ENCODE results near the gene BHMT.
"Not testable (repeated sequence)": the region's sequence is repeated elsewhere in the genome, so short reads cannot be mapped to it uniquely, and the experiment has no call there.

Gene BHMT

DNA sequence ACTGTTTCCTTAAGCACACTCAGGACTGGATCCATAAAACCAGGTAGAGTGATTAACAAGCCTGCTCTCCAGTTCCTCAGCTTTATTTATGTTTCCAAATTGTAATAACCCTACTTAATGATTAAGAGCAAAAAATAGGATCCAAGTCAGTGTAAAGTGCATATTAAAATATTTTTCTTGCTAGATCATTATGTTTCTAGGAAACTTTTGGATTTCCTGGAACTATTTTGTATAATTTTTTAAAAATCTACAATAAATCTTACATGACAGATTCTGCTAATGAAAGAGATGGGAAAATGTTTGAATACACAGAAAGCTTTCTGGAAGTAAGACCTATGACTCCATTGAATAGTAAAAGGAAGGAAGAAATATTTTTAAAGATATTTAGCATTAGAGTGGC, 35.5 kb downstream of the BHMT start:
- H3K27ac ChIP-seq (ENCODE audit: low read length) = no peak overlapping the region
- no peaks in the 10 kb centered on the region for H3K36me3 ChIP-seq (ENCODE audit: control insufficient read depth in 1 of 2, insufficient read depth in 2 of 2, low read length in 2 of 2)
- H3K27me3 ChIP-seq (ENCODE audit: low read depth, low read length) = no peaks in the 10 kb centered on the region
- no peaks in the 10 kb centered on the region for H3K4me1 ChIP-seq (ENCODE audit: control insufficient read depth in 1 of 2, insufficient read depth in 2 of 2, low read length in 2 of 2)
- H3K4me3 ChIP-seq (ENCODE audit: low read depth in 1 of 2, low read length in 2 of 2) = no peak overlapping the region
- no peaks in the 10 kb centered on the region for H3K9me3 ChIP-seq (ENCODE audit: control insufficient read depth in 1 of 2, low read length in 2 of 2)

- no peaks in the 10 kb centered on the region for H3K9me3 ChIP-seq (ENCODE audit: control insufficient read depth in 1 of 2, low read length in 2 of 2)
- H3K36me3 ChIP-seq (ENCODE audit: control insufficient read depth in 1 of 2, insufficient read depth in 2 of 2, low read length in 2 of 2) = no peaks in the 10 kb centered on the region
- no peak overlapping the region for H3K27ac ChIP-seq (ENCODE audit: low read length)
- H3K27me3 ChIP-seq (ENCODE audit: low read depth, low read length) = no peaks in the 10 kb centered on the region
- no peaks in the 10 kb centered on the region for H3K4me1 ChIP-seq (ENCODE audit: control insufficient read depth in 1 of 2, insufficient read depth in 2 of 2, low read length in 2 of 2)
- no peak overlapping the region for H3K4me3 ChIP-seq (ENCODE audit: low read depth in 1 of 2, low read length in 2 of 2)
These were observed 37.8 kb downstream of the BHMT start for GRCh38 chr5:79149433-79149832.

- no peaks in the 10 kb centered on the region for H3K36me3 ChIP-seq (ENCODE audit: control insufficient read depth in 1 of 2, insufficient read depth in 2 of 2, low read length in 2 of 2)
These were observed 40.5 kb downstream of the BHMT start for GRCh38 chr5:79151942-79152671.

GRCh38 chr5:79157305-79157704, 45.7 kb downstream of the BHMT start:
- H3K4me3 ChIP-seq (ENCODE audit: low read depth in 1 of 2, low read length in 2 of 2) = no peak overlapping the region
- no peak overlapping the region for H3K27ac ChIP-seq (ENCODE audit: low read length)
- no peaks in the 10 kb centered on the region for H3K36me3 ChIP-seq (ENCODE audit: control insufficient read depth in 1 of 2, insufficient read depth in 2 of 2, low read length in 2 of 2)
- H3K27me3 ChIP-seq (ENCODE audit: low read depth, low read length) = no peaks in the 10 kb centered on the region
- no peaks in the 10 kb centered on the region for H3K9me3 ChIP-seq (ENCODE audit: control insufficient read depth in 1 of 2, low read length in 2 of 2)
- H3K4me1 ChIP-seq (ENCODE audit: control insufficient read depth in 1 of 2, insufficient read depth in 2 of 2, low read length in 2 of 2) = no peaks in the 10 kb centered on the region

More at GRCh38 chr5:79151942-79152671, 40.5 kb downstream of the BHMT start:
- Histone ChIP-seq H3K4me1 (ENCODE audit: control insufficient read depth in 1 of 2, insufficient read depth in 2 of 2, low read length in 2 of 2) (no peaks in the 10 kb centered on the region), H3K9me3 (ENCODE audit: control insufficient read depth in 1 of 2, low read length in 2 of 2) (no peaks in the 10 kb centered on the region), H3K4me3 (ENCODE audit: low read depth in 1 of 2, low read length in 2 of 2) (no peak overlapping the region), H3K27ac (ENCODE audit: low read length) (no peak overlapping the region), H3K27me3 (ENCODE audit: low read depth, low read length) (no peaks in the 10 kb centered on the region)

DNA sequence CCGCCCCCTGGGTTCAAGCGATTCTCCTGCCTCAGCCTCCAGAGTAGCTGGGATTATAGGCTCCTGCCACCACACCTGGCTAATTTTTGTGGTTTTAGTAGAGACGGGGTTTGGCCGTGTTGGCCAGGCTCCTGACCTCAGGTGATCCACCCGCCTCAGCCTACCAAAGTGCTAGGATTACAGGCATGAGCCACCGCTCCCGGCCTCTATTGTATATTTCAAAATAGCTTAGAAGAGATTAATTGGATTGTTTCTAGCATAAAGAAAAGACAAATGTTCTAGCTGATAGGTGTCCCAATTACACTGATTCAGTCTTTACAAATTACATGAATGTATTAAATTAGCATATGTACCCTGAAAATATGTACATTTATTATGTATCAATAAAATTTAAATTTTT, 50.0 kb downstream of the BHMT start:
- not testable (repeated sequence) for H3K4me1 ChIP-seq (ENCODE audit: control insufficient read depth in 1 of 2, insufficient read depth in 2 of 2, low read length in 2 of 2); H3K36me3 ChIP-seq (ENCODE audit: control insufficient read depth in 1 of 2, insufficient read depth in 2 of 2, low read length in 2 of 2); H3K4me3 ChIP-seq (ENCODE audit: low read depth in 1 of 2, low read length in 2 of 2); H3K27ac ChIP-seq (ENCODE audit: low read length); H3K27me3 ChIP-seq (ENCODE audit: low read depth, low read length); H3K9me3 ChIP-seq (ENCODE audit: control insufficient read depth in 1 of 2, low read length in 2 of 2)

- H3K4me3 ChIP-seq (ENCODE audit: low read depth in 1 of 2, low read length in 2 of 2) = no peak overlapping the region
- H3K27me3 ChIP-seq (ENCODE audit: low read depth, low read length) = no peaks in the 10 kb centered on the region
- no peak overlapping the region for H3K27ac ChIP-seq (ENCODE audit: low read length)
- peaks cover 0 to 5% of the 10 kb centered on the region in 2 donors for H3K4me1 ChIP-seq (ENCODE audit: control insufficient read depth in 1 of 2, insufficient read depth in 2 of 2, low read length in 2 of 2)
- no peaks in the 10 kb centered on the region for H3K9me3 ChIP-seq (ENCODE audit: control insufficient read depth in 1 of 2, low read length in 2 of 2)
- no peaks in the 10 kb centered on the region for H3K36me3 ChIP-seq (ENCODE audit: control insufficient read depth in 1 of 2, insufficient read depth in 2 of 2, low read length in 2 of 2)
These were observed 56.4 kb downstream of the BHMT start for GRCh38 chr5:79168031-79168430.

DNA sequence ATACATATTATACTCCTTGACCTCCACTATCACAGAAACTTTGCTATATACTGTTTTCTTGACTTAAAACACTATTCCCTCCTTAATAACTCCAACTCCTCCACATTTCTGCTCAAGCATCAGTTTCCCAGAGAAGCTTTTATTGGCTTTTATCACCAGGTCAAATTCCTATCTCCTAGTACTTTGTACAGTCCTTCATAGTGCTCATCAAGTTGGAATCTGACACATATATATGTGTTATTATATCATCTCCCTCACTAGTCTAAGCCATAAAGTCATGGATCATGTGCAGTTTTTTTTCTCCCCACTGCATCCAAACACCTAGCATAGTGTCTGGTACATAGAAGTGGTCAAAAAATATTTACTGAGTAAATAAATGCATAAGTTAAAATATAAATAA, 59.1 kb downstream of the BHMT start:
- no peaks in the 10 kb centered on the region for H3K36me3 ChIP-seq (ENCODE audit: control insufficient read depth in 1 of 2, insufficient read depth in 2 of 2, low read length in 2 of 2)
- no peaks in the 10 kb centered on the region for H3K27me3 ChIP-seq (ENCODE audit: low read depth, low read length)
- H3K4me3 ChIP-seq (ENCODE audit: low read depth in 1 of 2, low read length in 2 of 2) = no peak overlapping the region
- no peaks in the 10 kb centered on the region for H3K9me3 ChIP-seq (ENCODE audit: control insufficient read depth in 1 of 2, low read length in 2 of 2)
- no peak overlapping the region for H3K27ac ChIP-seq (ENCODE audit: low read length)
- peaks cover 0 to 5% of the 10 kb centered on the region in 2 donors for H3K4me1 ChIP-seq (ENCODE audit: control insufficient read depth in 1 of 2, insufficient read depth in 2 of 2, low read length in 2 of 2)

GRCh38 chr5:79171635-79172245, 60.1 kb downstream of the BHMT start:
- Histone ChIP-seq H3K36me3 (ENCODE audit: control insufficient read depth in 1 of 2, insufficient read depth in 2 of 2, low read length in 2 of 2) (no peaks in the 10 kb centered on the region), H3K27me3 (ENCODE audit: low read depth, low read length) (no peaks in the 10 kb centered on the region), H3K9me3 (ENCODE audit: control insufficient read depth in 1 of 2, low read length in 2 of 2) (no peaks in the 10 kb centered on the region), H3K4me3 (ENCODE audit: low read depth in 1 of 2, low read length in 2 of 2) (no peak overlapping the region), H3K27ac (ENCODE audit: low read length) (no peak overlapping the region), H3K4me1 (ENCODE audit: control insufficient read depth in 1 of 2, insufficient read depth in 2 of 2, low read length in 2 of 2) (peaks cover 0 to 5% of the 10 kb centered on the region in 2 donors)

DNA sequence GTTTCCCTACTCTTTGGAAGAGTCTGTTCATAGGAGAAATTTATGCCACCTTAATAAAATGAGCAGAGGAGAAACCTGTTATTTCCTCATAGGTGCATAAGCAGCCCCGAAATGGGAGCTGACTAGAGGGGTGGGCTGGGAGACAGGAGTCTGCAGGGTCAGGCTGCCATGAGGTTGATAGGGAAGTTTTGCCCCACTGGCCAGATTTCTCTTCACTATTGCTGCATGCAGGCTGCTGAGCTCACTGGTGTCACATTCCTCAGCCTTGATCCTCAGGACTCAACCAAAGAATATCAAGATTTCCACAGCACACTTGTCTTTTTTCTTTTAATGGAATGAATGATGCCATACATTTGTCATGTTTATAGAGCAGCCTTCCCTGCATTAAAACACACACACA, 60.7 kb downstream of the BHMT start:
- no peaks in the 10 kb centered on the region for H3K27me3 ChIP-seq (ENCODE audit: low read depth, low read length)
- H3K27ac ChIP-seq (ENCODE audit: low read length) = no peak overlapping the region
- H3K36me3 ChIP-seq (ENCODE audit: control insufficient read depth in 1 of 2, insufficient read depth in 2 of 2, low read length in 2 of 2) = no peaks in the 10 kb centered on the region
- no peak overlapping the region for H3K4me3 ChIP-seq (ENCODE audit: low read depth in 1 of 2, low read length in 2 of 2)
- H3K4me1 ChIP-seq (ENCODE audit: control insufficient read depth in 1 of 2, insufficient read depth in 2 of 2, low read length in 2 of 2) = peaks cover 0 to 5% of the 10 kb centered on the region in 2 donors
- H3K9me3 ChIP-seq (ENCODE audit: control insufficient read depth in 1 of 2, low read length in 2 of 2) = no peaks in the 10 kb centered on the region

- H3K36me3 ChIP-seq (ENCODE audit: control insufficient read depth in 1 of 2, insufficient read depth in 2 of 2, low read length in 2 of 2) = no peaks in the 10 kb centered on the region
- H3K4me3 ChIP-seq (ENCODE audit: low read depth in 1 of 2, low read length in 2 of 2) = no peak overlapping the region
- no peaks in the 10 kb centered on the region for H3K27me3 ChIP-seq (ENCODE audit: low read depth, low read length)
- no peaks in the 10 kb centered on the region for H3K9me3 ChIP-seq (ENCODE audit: control insufficient read depth in 1 of 2, low read length in 2 of 2)
- H3K4me1 ChIP-seq (ENCODE audit: control insufficient read depth in 1 of 2, insufficient read depth in 2 of 2, low read length in 2 of 2) = peaks cover 0 to 5% of the 10 kb centered on the region in 2 donors
- H3K27ac ChIP-seq (ENCODE audit: low read length) = no peak overlapping the region
These were observed 62.0 kb downstream of the BHMT start for GRCh38 chr5:79173626-79174025.

GRCh38 chr5:79180449-79180848, 68.8 kb downstream of the BHMT start:
- not testable (repeated sequence) for H3K27me3 ChIP-seq (ENCODE audit: low read depth, low read length); H3K36me3 ChIP-seq (ENCODE audit: control insufficient read depth in 1 of 2, insufficient read depth in 2 of 2, low read length in 2 of 2); H3K9me3 ChIP-seq (ENCODE audit: control insufficient read depth in 1 of 2, low read length in 2 of 2); H3K4me1 ChIP-seq (ENCODE audit: control insufficient read depth in 1 of 2, insufficient read depth in 2 of 2, low read length in 2 of 2); H3K27ac ChIP-seq (ENCODE audit: low read length); H3K4me3 ChIP-seq (ENCODE audit: low read depth in 1 of 2, low read length in 2 of 2)
